Neural cell (in vitro differentiated cells): ENCODE data around the gene GNAQ.

Experiments used
- CTCF ChIP-seq: fragments of 450-650 bp; IDR thresholded peaks from 2 replicates; pipeline ENCODE4 v1.5.1; 2014; ENCODE audit warnings: antibody characterized with exemption, mild to moderate bottlenecking, moderate library complexity; ENCODE audit not compliant: poor library complexity, severe bottlenecking
- EP300 ChIP-seq: fragments of 450-650 bp; conservative IDR thresholded peaks from 2 replicates; pipeline ENCODE4 v1.6.1; 2014; ENCODE audit warnings: antibody characterized with exemption, mild to moderate bottlenecking, moderate library complexity; ENCODE audit not compliant: poor library complexity, severe bottlenecking
- MXI1 ChIP-seq: fragments of 450-650 bp; conservative IDR thresholded peaks from 2 replicates; pipeline ENCODE4 v1.6.1; 2014; ENCODE audit warnings: antibody characterized with exemption, mild to moderate bottlenecking; ENCODE audit not compliant: poor library complexity, severe bottlenecking
- RAD21 ChIP-seq: fragments of 450-650 bp; conservative IDR thresholded peaks from 2 replicates; pipeline ENCODE4 v1.6.1; 2014; ENCODE audit warnings: antibody characterized with exemption, mild to moderate bottlenecking, moderate library complexity

- TF ChIP-seq RAD21 (no peak), CTCF (no peak), MXI1 (no peak), EP300 (no peak)
These were observed 122.3 kb downstream of the GNAQ start for GRCh38 chr9:77909306-77909705.
